Upper lobe of left lung (tissue), 4 donors: Measurements from ENCODE around the gene DCP1A.

Experiments
- CTCF ChIP-seq, 6 experiments: fragments of 450-650 bp in 4 of 6; fragments of 200-600 bp in 2 of 6; sonication (generic) in 2 of 6; IDR thresholded peaks; one replicate each; pipeline ENCODE4 v1.5.1; 2016 to 2019; ENCODE audit warnings: antibody characterized with exemption in 6 of 6
- POLR2A ChIP-seq, 4 donors: fragments of 450-650 bp; IDR thresholded peaks; one replicate each; pipeline ENCODE4 v1.5.1; 2016 to 2017; ENCODE audit warnings: antibody characterized with exemption in 4 of 4, mild to moderate bottlenecking in 2 of 4

- TF ChIP-seq CTCF (IDR thresholded peaks at IDR 0.05) (no peak), POLR2A (IDR thresholded peaks at IDR 0.05) (no peak)
Observed at GRCh38 chr3:53295410-53295809, 51.9 kb downstream of the DCP1A start.
